Neural crest cell (in vitro differentiated cells): ENCODE data around the gene SPTB. TPM values are rescaled to one million over a fixed set of nuclear protein-coding genes. Genes with fewer than 3 reads are reported as not detected.

ENCODE experiments used
- DNase-seq: peaks from one replicate; pipeline ENCODE4 v3.0.0; 2021; ENCODE audit warnings: low read depth, mixed read lengths, low spot score
- H3K27ac Mint-ChIP-seq: one replicate; pipeline ENCODE4 v1.8.0; 2021; ENCODE audit warnings: mild to moderate bottlenecking, mixed read lengths; ENCODE audit not compliant: unreplicated experiment
- H3K27me3 Mint-ChIP-seq: 2 replicates; pipeline ENCODE4 v1.8.0; 2021; ENCODE audit warnings: low read depth, mild to moderate bottlenecking, mixed read lengths
- H3K36me3 Mint-ChIP-seq: 2 replicates; pipeline ENCODE4 v1.8.0; 2021; ENCODE audit warnings: low read depth, mild to moderate bottlenecking, mixed read lengths
- H3K4me1 Mint-ChIP-seq: 2 replicates; pipeline ENCODE4 v1.8.0; 2021; ENCODE audit warnings: mixed read lengths
- H3K4me3 Mint-ChIP-seq: one replicate; pipeline ENCODE4 v1.8.0; 2021; ENCODE audit warnings: mild to moderate bottlenecking, mixed read lengths
- H3K9me3 Mint-ChIP-seq: 2 replicates; pipeline ENCODE4 v1.8.0; 2021; ENCODE audit warnings: mixed read lengths
- CTCF ChIP-seq: fragments of 200-600 bp; sonication (generic); conservative IDR thresholded peaks from 2 replicates; pipeline ENCODE4 v1.5.0; 2021; ENCODE audit warnings: antibody characterized with exemption, mild to moderate bottlenecking
- total RNA-seq: library from RNA; stranded (reverse); gene quantifications from 2 replicates; pipeline ENCODE4 v1.2.1, GENCODE V29; 2021

The SPTB gene
- total RNA-seq, 1 donor from 2014 or later = 0.16 TPM

- peaks cover 60% of the 10 kb centered on the region for H3K27me3 Mint-ChIP-seq
- H3K27ac Mint-ChIP-seq = no peak overlapping the region
- peaks cover 47% of the 10 kb centered on the region for H3K4me1 Mint-ChIP-seq
- H3K4me3 Mint-ChIP-seq = peak overlapping the region; percentile 87
- peaks cover 31% of the 10 kb centered on the region for H3K36me3 Mint-ChIP-seq
- H3K9me3 Mint-ChIP-seq = peaks cover 20% of the 10 kb centered on the region
- no peak for TF ChIP-seq CTCF
- no peak for DNase-seq
These were observed 164.5 kb downstream of the SPTB start for GRCh38 chr14:64715146-64715627.

GRCh38 chr14:64714432-64715025 lies 165.2 kb downstream of the SPTB start:
- Mint-ChIP-seq H3K27ac (no peak overlapping the region), H3K4me1 (peaks cover 42% of the 10 kb centered on the region)

GRCh38 chr14:64713677-64714076 lies 166.0 kb downstream of the SPTB start:
- H3K27me3 Mint-ChIP-seq = peaks cover 55% of the 10 kb centered on the region
- H3K4me3 Mint-ChIP-seq = no peak overlapping the region
- peaks cover 30% of the 10 kb centered on the region for H3K36me3 Mint-ChIP-seq
- no peak for DNase-seq
- H3K27ac Mint-ChIP-seq = no peak overlapping the region
- peaks cover 20% of the 10 kb centered on the region for H3K9me3 Mint-ChIP-seq
- peaks cover 46% of the 10 kb centered on the region for H3K4me1 Mint-ChIP-seq
- TF ChIP-seq CTCF = no peak

More at GRCh38 chr14:64714432-64715025, 165.2 kb downstream of the SPTB start:
- H3K36me3 Mint-ChIP-seq = peaks cover 28% of the 10 kb centered on the region
- H3K4me3 Mint-ChIP-seq = peak overlapping the region; percentile 87
- no peak for TF ChIP-seq CTCF
- peaks cover 20% of the 10 kb centered on the region for H3K9me3 Mint-ChIP-seq
- DNase-seq = no peak
- peaks cover 56% of the 10 kb centered on the region for H3K27me3 Mint-ChIP-seq

GRCh38 chr14:64711039-64711438 lies 168.7 kb downstream of the SPTB start:
- Mint-ChIP-seq H3K36me3 (peaks cover 30% of the 10 kb centered on the region), H3K4me1 (peaks cover 48% of the 10 kb centered on the region), H3K4me3 (no peak overlapping the region), H3K27me3 (peaks cover 46% of the 10 kb centered on the region), H3K27ac (no peak overlapping the region), H3K9me3 (peaks cover 20% of the 10 kb centered on the region)
- no peak for DNase-seq
- no peak for TF ChIP-seq CTCF

GRCh38 chr14:64709126-64709525 lies 170.6 kb downstream of the SPTB start:
- H3K27ac Mint-ChIP-seq = no peak overlapping the region
- H3K27me3 Mint-ChIP-seq = peaks cover 40% of the 10 kb centered on the region
- H3K4me3 Mint-ChIP-seq = peak overlapping the region; percentile 91
- H3K36me3 Mint-ChIP-seq = peaks cover 20% of the 10 kb centered on the region
- peaks cover 17% of the 10 kb centered on the region for H3K9me3 Mint-ChIP-seq
- no peak for DNase-seq
- TF ChIP-seq CTCF = no peak
- H3K4me1 Mint-ChIP-seq = peaks cover 46% of the 10 kb centered on the region
